ENCODE data around the gene TMC6.
"Not testable (repeated sequence)": the region's sequence is repeated elsewhere in the genome, so short reads cannot be mapped to it uniquely, and the experiment has no call there.

TMC6 gene

DNA sequence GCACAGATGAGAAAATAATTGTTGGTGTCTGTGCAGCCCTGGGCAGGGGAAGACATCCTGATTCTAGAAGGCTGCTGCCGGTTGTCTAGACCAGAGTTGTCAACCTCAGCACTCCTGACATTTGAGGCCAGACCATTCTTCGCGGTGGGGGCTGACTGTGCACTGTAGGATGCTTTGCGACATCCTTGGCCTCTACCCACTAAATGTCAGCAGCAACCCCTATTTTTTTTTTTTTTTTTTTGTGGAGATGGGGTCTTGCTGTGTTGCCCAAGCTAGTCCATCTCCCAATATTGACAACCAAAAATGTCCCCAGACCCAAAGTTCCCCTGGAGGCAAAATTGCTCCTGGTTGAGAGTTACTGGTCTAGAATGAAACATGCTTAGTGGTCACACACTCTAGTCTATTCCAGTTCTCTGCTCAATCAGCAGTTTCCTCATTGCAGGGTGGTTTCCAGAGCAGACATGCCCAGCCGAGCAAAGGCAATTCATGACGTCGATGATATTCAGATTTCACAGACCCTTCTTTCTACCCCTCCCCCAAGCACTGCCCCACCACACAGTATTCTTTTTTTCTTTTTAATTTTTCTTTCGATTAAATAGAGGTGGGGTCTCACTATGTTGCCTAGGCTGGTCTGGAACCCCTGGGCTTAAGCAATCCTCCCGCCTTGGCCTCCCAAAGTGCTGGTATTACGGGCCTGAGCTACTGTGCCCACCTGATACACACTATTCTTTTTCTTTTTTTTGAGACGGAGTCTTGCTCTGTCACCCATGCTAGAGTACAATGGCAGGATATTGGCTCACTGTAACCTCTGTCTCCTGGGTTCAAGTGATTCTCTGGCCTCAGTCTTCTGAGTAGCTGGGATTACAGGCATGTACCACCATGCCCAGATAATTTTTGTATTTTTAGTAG lies 26.6 kb upstream of the TMC6 start:
- DNase-seq = no peak

DNA sequence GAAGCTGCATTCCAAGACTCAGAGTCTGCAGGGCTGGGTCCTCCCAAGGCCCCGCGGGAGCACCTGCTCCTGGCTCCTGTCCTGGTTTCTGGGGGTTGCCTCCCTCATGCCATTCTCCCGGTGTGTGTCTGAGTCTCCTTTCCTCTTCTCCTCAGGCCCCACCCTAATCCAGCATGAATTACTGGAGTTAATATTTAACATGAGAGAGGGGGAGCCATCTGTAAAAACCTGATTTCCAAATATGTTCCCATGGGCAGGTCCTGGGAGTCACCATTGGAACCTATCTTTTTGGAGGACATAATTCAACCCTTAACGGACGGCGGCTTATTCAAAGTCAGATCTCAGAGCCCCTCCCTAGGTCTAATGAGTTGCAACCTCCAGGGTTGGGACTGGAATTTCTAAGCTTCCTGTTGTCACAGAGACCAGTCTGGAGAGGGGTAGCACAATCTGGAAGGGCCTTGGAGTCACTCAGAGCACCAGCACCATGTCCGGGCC lies 23.0 kb upstream of the TMC6 start:
- no peak for DNase-seq

DNA sequence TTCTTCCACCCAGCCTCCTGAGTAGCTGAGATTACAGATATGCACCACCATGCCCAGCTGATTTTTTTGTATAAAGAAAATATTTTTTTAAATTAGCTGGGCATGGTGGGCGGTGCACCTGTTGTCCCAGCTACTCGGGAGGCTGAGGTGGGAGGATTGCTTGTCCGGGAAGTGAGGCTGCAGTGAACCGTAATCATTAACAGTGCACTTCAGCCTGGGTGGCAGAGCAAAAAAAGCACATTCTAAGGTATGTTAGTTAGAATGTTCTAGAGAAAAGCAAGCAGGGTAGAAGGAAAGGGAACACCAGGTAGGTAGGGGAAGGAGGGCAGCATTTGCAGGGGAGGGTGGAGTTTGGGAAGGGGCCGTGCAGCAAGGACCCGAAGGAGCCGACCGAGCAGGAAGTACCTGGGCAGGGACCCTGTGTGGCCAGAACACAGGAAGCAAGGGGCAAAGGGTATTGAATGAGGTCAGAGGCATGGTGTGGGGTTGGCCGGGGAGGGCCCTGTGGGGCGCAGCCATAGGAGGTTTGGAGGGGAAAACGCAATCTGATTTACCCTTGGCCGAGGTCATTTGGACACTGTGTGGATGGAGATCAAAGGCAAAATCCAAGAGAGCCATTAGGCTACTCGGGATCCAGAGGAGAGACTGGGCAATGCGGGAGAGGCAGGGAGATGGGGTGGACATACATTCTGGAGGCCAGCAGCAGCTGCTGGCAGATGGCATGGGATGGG lies 19.9 kb upstream of the TMC6 start:
- no peak for DNase-seq

- DNase-seq = no peak
These were observed 18.9 kb upstream of the TMC6 start for GRCh38 chr17:78147315-78147998.

DNA sequence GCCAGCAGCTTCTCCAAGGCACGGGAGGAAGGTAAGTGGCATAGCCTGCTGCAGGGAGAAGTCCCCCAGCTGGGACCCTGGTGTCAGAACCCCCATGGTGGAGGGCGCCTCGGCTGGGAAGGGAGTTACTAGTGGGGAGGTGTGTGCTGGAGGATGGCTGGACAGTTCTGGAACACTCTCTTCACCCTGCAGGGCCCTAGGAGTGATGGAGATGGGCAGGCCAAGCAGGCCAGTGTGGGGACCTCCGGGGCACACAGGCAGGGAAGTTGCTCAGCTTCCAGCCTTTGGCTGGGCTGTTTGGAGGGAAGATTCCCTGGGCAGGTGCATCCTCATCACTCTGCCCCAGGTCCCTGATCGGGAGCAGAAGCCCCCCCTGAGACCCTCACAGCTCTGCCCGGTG lies 18.3 kb upstream of the TMC6 start:
- DNase-seq = no peak

- DNase-seq = no peak
These were observed 17.9 kb upstream of the TMC6 start for GRCh38 chr17:78146471-78146869.

DNA sequence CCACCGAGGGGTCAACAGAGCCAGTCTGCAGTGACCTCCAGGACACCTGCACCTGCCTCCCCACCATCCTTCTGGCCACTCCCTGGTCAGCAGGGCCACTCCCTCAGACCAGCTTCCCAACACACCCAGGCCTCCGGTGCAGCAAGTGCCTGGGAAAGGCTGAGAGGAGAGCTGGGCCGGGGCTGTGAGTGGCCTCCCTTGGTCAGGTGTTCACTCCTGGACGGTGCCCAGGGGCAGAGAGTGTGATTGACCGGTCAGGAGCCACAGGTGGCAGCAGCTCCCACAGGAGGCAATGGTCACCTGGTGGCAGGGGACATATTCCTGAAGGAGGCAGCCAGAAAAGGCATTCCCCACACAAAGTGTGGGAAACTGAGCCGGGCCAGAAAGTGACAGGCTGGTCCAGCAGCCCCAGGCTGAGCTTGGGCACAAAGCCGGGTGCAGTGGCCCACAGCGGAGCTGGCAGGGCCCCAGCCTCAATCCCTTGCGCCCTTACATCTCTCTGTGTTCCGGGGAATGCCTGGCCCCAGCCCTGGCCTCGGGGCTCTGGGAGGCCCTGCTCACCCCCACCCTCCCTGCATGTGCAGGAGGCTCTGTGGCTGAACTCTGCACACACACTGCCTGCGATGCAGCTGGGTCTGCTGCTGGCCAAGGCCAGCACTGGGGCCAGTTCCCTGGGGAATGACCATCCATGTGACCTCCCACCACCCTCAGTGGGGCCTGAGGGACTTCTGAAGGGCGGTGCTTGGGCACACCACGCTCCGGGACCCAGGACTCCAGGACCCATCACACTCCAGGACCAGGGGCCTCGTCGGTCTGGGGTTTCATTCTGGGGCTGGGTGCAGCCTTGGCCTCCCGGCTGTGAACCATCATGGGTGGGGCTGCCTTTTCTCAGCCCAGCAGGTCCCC lies 16.4 kb upstream of the TMC6 start:
- DNase-seq = no peak

- DNase-seq = no peak
These were observed 15.7 kb upstream of the TMC6 start for GRCh38 chr17:78144147-78144719.

DNA sequence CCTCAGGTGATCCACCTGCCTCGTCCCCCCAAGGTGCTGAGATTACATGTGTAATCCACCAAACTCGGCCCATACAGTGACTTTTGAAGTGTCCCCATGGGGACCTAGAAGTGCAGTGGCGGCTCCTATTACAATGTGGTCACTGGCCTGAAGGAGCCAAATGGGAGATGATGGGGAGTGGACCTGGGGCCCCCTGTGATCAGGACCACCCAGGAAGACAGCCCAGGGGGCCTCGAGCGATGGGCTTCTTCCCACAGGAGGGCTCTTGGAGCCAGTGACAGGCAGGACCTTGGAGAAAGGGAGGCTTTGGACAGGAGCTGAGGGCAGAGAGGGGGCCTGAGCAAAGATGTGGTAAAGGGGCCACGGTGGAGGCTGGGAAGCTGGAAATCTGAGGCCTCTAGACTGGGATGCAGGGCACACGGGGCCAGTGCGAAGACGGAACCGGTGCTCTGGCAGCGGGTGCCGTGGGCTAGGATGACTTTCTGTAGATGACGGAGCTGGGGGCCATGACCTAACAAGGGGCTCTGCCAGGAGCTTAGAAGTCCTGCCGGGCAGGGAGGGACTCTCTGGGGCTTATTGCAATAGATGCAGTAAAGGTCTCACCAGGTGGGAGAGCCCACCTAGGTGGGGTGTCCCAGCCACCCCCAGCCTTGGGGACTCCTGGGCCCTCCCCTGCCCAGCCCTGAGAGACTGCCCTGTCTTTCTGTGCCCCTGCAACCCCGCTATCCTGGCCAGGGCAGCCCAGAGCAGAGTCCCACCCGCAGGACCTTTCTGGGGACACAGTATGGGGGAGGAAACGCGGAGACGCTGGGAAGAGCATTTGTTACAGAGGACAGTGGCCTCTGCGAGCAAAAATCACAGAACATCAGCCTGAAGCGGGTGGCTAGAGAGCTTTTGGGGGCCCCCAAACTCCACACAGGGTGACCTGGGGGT lies 14.9 kb upstream of the TMC6 start:
- DNase-seq = no peak

DNA sequence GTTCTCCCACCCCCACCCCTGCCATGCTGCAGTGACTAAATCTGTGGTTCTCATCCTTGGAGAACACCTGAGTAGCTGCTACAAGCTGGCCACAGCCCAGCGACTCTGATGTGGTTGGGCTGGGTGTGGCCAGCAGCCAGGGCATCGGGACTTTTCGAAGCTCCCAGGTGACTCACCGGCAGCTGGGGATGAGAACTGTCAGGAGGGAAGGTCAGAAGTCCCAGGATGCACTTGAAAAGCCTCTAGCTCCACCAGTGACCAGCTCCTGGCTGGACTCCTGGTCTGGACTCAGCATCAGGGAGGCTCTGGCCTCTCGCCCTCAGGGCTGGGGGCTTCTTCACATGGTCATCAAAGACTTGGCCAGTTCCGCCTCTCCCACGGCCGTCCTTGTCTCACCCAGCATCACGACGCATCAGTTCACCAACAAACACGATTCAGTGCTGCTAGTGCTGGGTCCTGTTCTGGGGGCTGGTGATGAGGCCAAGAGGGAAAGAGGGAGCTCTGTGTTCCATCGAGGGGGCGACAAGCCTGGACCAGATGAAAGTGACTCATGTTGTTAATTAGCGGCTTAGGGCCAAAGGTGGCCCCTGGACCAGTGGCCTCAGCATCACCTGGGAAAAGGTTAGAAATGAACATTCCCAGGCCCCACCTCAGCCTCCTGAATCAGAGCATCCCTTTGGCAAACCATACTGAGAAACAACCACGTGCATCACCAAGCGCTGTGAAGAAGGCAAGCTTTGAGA lies 13.7 kb upstream of the TMC6 start:
- DNase-seq = no peak

DNA sequence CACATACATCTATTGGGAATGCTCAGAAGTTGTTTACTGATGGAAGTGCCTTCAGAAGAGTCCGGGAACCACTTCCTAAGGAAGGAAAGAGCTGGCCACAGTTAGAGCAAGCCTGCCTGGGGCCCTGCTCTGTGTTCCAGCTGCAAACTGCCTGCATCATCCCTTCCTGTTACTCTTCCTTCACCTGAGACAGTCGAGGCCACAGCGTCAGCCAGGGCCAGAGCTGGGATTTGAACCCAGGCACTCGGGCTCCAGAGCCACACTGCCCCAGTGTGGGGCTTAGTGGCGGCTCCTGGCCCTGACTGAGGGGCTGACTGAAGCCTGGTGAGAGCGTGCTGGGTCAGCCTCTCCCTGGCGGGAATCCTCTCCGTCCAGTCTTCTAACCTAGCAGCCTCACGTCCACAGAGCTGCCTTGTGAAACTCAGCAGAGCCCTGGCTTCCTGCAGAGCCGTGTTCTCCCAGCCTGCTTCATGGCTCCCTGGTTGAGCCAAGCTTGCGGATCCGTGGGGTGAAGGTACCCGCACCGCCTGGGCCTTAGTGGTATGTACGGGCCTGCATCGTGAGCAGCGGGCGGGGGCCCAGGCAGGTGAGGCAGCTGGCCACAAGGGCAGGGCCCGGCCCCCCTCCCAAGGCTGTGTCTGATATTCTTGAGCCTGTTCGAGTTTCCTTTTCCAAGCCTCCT lies 13.0 kb upstream of the TMC6 start:
- DNase-seq = no peak

DNA sequence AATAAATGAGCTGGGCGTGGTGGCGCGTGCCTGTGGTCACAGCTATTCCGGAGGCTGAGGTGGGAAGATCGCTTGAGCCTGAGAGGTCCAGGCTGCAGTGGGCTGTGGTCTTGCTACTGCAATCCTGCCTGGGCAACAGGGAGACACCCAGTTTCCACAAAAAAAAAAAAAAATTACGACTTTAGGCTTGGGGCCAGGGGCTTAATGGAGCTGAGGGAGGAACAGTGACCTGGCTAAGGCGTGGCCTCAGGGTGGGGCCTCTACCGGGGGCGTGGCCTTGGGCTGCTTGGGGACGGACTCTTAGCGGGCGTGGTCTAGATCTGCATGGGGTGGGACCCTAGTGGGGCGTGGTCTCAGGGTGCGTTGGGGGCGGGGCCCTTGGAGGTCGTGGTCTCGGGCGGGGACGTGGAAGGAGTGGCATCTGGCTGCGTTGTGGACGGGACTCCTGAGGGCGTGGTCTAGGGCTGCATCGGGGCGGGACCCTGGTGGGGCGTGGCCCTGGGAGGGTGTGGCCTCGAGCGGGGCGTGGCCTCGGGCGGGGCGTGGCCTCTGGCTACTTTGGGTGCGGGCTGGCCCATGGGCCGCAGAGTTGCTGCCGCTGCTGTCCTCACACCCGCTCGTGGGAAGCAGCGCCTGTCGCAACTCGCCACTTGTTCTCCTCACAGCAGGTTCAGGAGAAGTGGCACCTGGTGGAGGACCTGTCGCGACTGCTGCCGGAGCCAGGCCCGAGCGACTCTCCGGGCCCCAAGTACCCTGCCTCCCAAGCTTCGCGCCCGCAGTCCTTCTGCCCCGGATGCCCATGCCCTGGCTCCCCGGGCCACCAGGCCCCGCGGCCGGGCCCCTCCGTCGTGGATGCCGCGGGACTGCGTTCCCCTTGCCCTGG lies 11.9 kb upstream of the TMC6 start:
- DNase-seq = peak; percentile 93

- DNase-seq = not testable (repeated sequence)
These were observed 11.3 kb upstream of the TMC6 start for GRCh38 chr17:78139861-78140168.

GRCh38 chr17:78138204-78139060 lies 9.9 kb upstream of the TMC6 start:
- DNase-seq = no peak

DNA sequence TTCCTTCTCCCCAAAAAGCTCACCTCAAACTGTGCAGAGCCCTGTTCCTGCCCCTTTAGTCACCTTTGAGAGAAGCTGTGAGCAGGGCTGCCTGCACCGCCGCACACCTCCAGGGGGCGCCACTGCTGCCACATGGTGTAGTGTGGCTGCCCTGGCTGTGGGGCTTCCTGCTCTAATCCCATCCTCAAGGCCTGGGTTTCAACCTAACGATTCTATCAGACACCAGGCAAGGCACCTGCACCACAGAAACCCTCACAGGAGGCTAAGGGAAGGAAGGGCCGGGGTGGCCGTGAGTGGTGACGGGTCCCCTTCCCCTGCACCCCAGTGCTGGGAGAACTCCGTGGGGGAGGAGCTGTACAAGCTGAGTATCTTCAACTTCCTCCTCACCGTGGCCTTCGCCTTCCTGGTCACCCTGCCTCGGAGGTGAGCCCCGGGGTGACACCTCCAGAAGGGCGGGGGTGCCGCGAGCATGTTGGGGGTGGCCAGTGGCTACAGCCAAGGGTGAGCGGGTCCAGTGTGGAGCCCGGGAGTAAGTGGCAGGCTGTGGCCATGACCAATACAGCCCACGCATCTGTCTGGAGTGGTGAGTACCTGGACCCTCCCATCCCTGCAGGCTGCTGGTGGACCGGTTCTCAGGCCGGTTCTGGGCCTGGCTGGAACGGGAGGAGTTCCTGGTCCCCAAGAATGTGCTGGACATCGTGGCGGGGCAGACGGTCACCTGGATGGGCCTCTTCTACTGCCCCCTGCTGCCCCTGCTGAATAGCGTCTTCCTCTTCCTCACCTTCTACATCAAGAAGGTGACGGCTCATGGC lies 9.0 kb upstream of the TMC6 start:
- DNase-seq = no peak

DNA sequence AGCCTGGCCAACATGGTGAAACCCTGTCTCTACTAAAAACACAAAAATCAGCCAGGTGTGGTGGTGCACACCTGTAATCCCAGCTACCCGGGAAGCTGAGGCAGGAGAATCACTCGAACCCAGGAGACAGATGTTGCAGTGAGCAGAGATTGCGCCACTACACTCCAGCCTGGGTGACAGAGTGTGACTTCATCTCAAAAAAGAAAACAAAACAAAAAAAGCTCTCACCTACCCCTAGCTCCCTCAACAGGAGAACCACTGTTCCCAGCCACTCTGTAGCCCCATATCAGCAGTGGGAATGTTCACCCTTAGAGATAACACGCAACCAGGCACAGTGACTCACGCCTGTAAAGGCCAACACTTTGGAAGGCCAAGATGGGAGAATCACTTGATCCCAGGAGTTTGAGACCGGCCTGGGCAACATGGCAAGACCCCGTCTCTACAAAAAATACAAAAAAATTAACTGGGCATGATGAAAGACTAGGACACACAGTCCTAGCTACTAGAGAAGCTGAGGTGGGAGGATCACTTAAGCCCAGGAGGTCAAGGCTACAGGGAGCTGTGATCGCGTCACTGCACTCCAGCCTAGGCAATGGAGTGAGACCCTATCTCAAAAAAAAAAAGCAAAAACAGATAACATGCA lies 7.4 kb upstream of the TMC6 start:
- DNase-seq = no peak

Data from T-helper 9 cell (primary cell).